ENCODE results near the gene SV2B.

The SV2B gene

GRCh38 chr15:91234759-91235158 lies 134.7 kb downstream of the SV2B start:
- DNase-seq: no peak

GRCh38 chr15:91235376-91235775 lies 135.3 kb downstream of the SV2B start:
- DNase-seq: no peak

GRCh38 chr15:91237445-91237844 lies 137.4 kb downstream of the SV2B start:
- DNase-seq: no peak

- no peak for DNase-seq
Measured at GRCh38 chr15:91238644-91239425, 138.8 kb downstream of the SV2B start.

GRCh38 chr15:91243826-91244225 lies 143.8 kb downstream of the SV2B start:
- DNase-seq: no peak

- no peak for DNase-seq
Measured at GRCh38 chr15:91244919-91245318, 144.9 kb downstream of the SV2B start.

GRCh38 chr15:91246998-91247397 lies 146.9 kb downstream of the SV2B start:
- DNase-seq: no peak

GRCh38 chr15:91249591-91249990 lies 149.5 kb downstream of the SV2B start:
- no peak for DNase-seq

GRCh38 chr15:91252322-91252721 lies 152.3 kb downstream of the SV2B start:
- DNase-seq: no peak

- DNase-seq: no peak
Measured at GRCh38 chr15:91252756-91253155, 152.7 kb downstream of the SV2B start.

- no peak for DNase-seq
Measured at GRCh38 chr15:91253605-91254004, 153.5 kb downstream of the SV2B start.

- no peak for DNase-seq
Measured at GRCh38 chr15:91254766-91255165, 154.7 kb downstream of the SV2B start.

GRCh38 chr15:91255670-91256192 lies 155.7 kb downstream of the SV2B start:
- DNase-seq: no peak

- DNase-seq: no peak
Measured at GRCh38 chr15:91257746-91258414, 157.8 kb downstream of the SV2B start.

GRCh38 chr15:91258415-91258759 lies 158.3 kb downstream of the SV2B start:
- peak in 1 of 2 experiments; percentile 28 for DNase-seq

- DNase-seq: no peak
Measured at GRCh38 chr15:91259077-91259476, 159.0 kb downstream of the SV2B start.

- no peak for DNase-seq
Measured at GRCh38 chr15:91261345-91261744, 161.3 kb downstream of the SV2B start.

- DNase-seq: no peak
Measured at GRCh38 chr15:91263632-91264531, 163.8 kb downstream of the SV2B start.

GRCh38 chr15:91264651-91265351 lies 164.7 kb downstream of the SV2B start:
- DNase-seq: no peak

- DNase-seq: no peak
Measured at GRCh38 chr15:91265416-91265940, 165.4 kb downstream of the SV2B start.

- peak in 1 of 2 experiments; percentile 6 for DNase-seq
Measured at GRCh38 chr15:91268510-91268909, 168.5 kb downstream of the SV2B start.

GRCh38 chr15:91270747-91271146 lies 170.7 kb downstream of the SV2B start:
- DNase-seq: no peak
